ENCODE results near the gene PPM1H.

The PPM1H gene

GRCh38 chr12:62960324-62960723 lies 25.4 kb upstream of the PPM1H start:
- TF ChIP-seq CTCF (IDR thresholded peaks at IDR 0.05; ENCODE audit: low read depth, low read length, missing control alignments) = no peak
- H3K4me3 ChIP-seq (replicated peaks; ENCODE audit: low read depth, low read length) = no peak overlapping the region
- no peak for DNase-seq (ENCODE audit: extremely low read depth, low read depth)

DNA sequence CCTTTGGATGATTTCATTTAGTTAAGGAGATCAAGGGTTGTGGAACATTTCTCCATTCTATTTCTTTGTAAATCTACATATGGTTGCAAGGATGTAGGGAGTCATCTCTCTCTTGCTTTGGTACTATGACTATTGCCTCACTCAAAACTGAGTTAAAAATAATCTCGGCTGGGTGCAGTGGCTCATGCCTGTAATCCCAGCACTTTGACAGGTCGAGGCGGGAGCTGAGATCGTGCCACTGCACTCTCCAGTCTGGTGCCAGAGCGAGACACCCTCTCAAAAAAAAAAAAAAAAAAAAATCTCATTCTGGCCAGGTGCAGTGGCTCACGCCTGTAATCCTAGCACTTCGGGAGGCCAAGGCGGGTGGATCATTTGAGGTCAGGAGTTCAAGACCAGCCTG lies 24.8 kb upstream of the PPM1H start:
- no peak overlapping the region for H3K4me3 ChIP-seq (replicated peaks; ENCODE audit: low read depth, low read length)
- TF ChIP-seq CTCF (IDR thresholded peaks at IDR 0.05; ENCODE audit: low read depth, low read length, missing control alignments) = no peak
- no peak for DNase-seq (ENCODE audit: extremely low read depth, low read depth)

DNA sequence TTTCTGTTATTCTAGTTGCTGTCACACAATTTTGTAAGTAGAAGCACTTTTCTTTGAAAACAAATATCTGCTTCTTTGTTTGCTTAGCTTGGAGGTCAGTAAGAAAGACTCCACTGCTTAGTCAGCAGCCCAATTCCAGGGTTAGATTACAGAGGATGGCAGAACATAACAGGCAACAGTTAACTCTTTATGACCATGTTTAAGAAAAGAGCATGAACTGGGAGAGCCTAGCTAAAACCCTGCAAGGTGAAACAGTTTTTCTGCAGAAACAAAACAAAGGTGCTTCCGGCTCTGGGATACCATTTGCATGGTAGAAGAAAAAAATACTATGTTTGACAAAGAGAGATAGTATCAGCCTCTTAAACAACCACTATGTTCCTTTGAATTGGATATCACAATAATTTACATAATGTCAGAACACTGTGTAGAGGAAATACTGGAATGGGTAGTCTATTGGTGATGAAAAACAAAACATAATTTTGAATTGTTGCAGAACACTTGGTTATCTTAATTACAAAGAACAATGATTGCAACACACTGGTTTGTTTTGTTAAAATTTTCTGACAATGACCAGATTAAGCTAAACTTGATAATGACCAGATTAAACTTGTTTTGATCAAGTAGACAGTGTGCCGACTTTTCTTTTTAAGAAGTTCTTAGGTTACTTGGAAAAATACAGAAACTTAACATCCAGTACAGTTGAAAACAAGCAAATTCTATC lies 22.4 kb upstream of the PPM1H start:
- TF ChIP-seq CTCF (IDR thresholded peaks at IDR 0.05; ENCODE audit: low read depth, low read length, missing control alignments) = no peak
- no peak for DNase-seq (ENCODE audit: extremely low read depth, low read depth)
- no peak overlapping the region for H3K4me3 ChIP-seq (replicated peaks; ENCODE audit: low read depth, low read length)

- TF ChIP-seq CTCF (IDR thresholded peaks at IDR 0.05; ENCODE audit: low read depth, low read length, missing control alignments) = no peak
- DNase-seq (ENCODE audit: extremely low read depth, low read depth) = no peak
- H3K4me3 ChIP-seq (replicated peaks; ENCODE audit: low read depth, low read length) = no peak overlapping the region
These were observed 20.7 kb upstream of the PPM1H start for GRCh38 chr12:62955678-62956077.

- TF ChIP-seq CTCF (IDR thresholded peaks at IDR 0.05; ENCODE audit: low read depth, low read length, missing control alignments) = no peak
- no peak for DNase-seq (ENCODE audit: extremely low read depth, low read depth)
- H3K4me3 ChIP-seq (replicated peaks; ENCODE audit: low read depth, low read length) = no peak overlapping the region
These were observed 15.4 kb upstream of the PPM1H start for GRCh38 chr12:62950317-62950716.

- TF ChIP-seq CTCF (IDR thresholded peaks at IDR 0.05; ENCODE audit: low read depth, low read length, missing control alignments) = no peak
- DNase-seq (ENCODE audit: extremely low read depth, low read depth) = no peak
- H3K4me3 ChIP-seq (replicated peaks; ENCODE audit: low read depth, low read length) = no peak overlapping the region
These were observed 13.2 kb upstream of the PPM1H start for GRCh38 chr12:62948123-62948522.

GRCh38 chr12:62947364-62947763 lies 12.4 kb upstream of the PPM1H start:
- DNase-seq (ENCODE audit: extremely low read depth, low read depth) = no peak
- no peak for TF ChIP-seq CTCF (IDR thresholded peaks at IDR 0.05; ENCODE audit: low read depth, low read length, missing control alignments)
- H3K4me3 ChIP-seq (replicated peaks; ENCODE audit: low read depth, low read length) = no peak overlapping the region

All from HFF-Myc (cell line).